H9 (cell line): ENCODE results near the gene USP47. TPM values are rescaled to one million over a fixed set of nuclear protein-coding genes. Genes with fewer than 3 reads are reported as not detected.
A peak's percentile ranks its signal among the peaks of the same experiment; 100 is the strongest.

Experiments
- DNase-seq: peaks from one replicate; pipeline ENCODE4 v3.0.0-alpha.2; 2017
- H2AFZ ChIP-seq: one replicate; pipeline ENCODE4 v1.6.1; 2013; ENCODE audit warnings: mild to moderate bottlenecking, low read length, control low read depth, moderate library complexity
- H2AK5ac ChIP-seq: 2 replicates; pipeline ENCODE4 v1.6.1; 2013; ENCODE audit warnings: low read length, control low read depth, mixed read lengths; ENCODE audit not compliant: insufficient read length
- H2BK120ac ChIP-seq: one replicate; pipeline ENCODE4 v1.6.1; 2013; ENCODE audit warnings: low read depth, mild to moderate bottlenecking, low read length, control low read depth, inconsistent platforms; ENCODE audit not compliant: poor library complexity, severe bottlenecking
- H2BK12ac ChIP-seq: 2 replicates; pipeline ENCODE4 v1.6.1; 2013; ENCODE audit warnings: low read length, control low read depth, mixed read lengths, low read depth; ENCODE audit not compliant: insufficient read length
- H2BK15ac ChIP-seq: 2 replicates; pipeline ENCODE4 v1.6.1; 2013; ENCODE audit warnings: low read depth, low read length, control low read depth
- H2BK20ac ChIP-seq: one replicate; pipeline ENCODE4 v1.6.1; 2013; ENCODE audit warnings: low read depth, mild to moderate bottlenecking, low read length, control low read depth, inconsistent platforms; ENCODE audit not compliant: poor library complexity, severe bottlenecking
- H2BK5ac ChIP-seq: 2 replicates; pipeline ENCODE4 v1.6.1; 2013; ENCODE audit warnings: low read length, control low read depth, mixed read lengths; ENCODE audit not compliant: insufficient read length
- H3K14ac ChIP-seq: 2 replicates; pipeline ENCODE4 v1.6.1; 2013; ENCODE audit warnings: low read length, control low read depth; ENCODE audit not compliant: insufficient read depth
- H3K18ac ChIP-seq: 2 replicates; pipeline ENCODE4 v1.6.1; 2013; ENCODE audit warnings: low read depth, mild to moderate bottlenecking, mixed read lengths, low read length, control low read depth; ENCODE audit not compliant: insufficient read length
- H3K23ac ChIP-seq: 2 replicates; pipeline ENCODE4 v1.6.1; 2013; ENCODE audit warnings: low read length, control low read depth, mixed read lengths, low read depth; ENCODE audit not compliant: insufficient read length
- H3K23me2 ChIP-seq: 2 replicates; pipeline ENCODE4 v1.6.1; 2013; ENCODE audit warnings: low read depth, mild to moderate bottlenecking, mixed read lengths, low read length, control low read depth; ENCODE audit not compliant: insufficient read length, poor library complexity, severe bottlenecking
- H3K27ac ChIP-seq: 2 replicates; pipeline ENCODE4 v1.5.1; 2013; ENCODE audit warnings: low read length, control low read depth, mixed read lengths, low read depth; ENCODE audit not compliant: insufficient read length
- H3K27me3 ChIP-seq: 2 replicates; pipeline ENCODE4 v1.6.1; 2013; ENCODE audit warnings: low read length, control low read depth, inconsistent platforms; ENCODE audit not compliant: insufficient read depth
- H3K4ac ChIP-seq: 2 replicates; pipeline ENCODE4 v1.6.1; 2013; ENCODE audit warnings: low read depth, mild to moderate bottlenecking, control low read depth, inconsistent platforms, low read length, moderate library complexity
- H3K4me1 ChIP-seq: 2 replicates; pipeline ENCODE4 v1.6.1; 2013; ENCODE audit warnings: low read length, control low read depth, inconsistent platforms; ENCODE audit not compliant: insufficient read depth
- H3K4me2 ChIP-seq: 2 replicates; pipeline ENCODE4 v1.6.1; 2013; ENCODE audit warnings: low read length, control low read depth, mixed read lengths; ENCODE audit not compliant: insufficient read length, insufficient read depth
- H3K56ac ChIP-seq: 2 replicates; pipeline ENCODE4 v1.6.1; 2013; ENCODE audit warnings: low read depth, mild to moderate bottlenecking, mixed read lengths, low read length, control low read depth; ENCODE audit not compliant: insufficient read length
- H3K79me1 ChIP-seq: 2 replicates; pipeline ENCODE4 v1.6.1; 2013; ENCODE audit warnings: low read depth, mild to moderate bottlenecking, moderate library complexity, low read length, control low read depth, inconsistent platforms; ENCODE audit not compliant: insufficient read depth, poor library complexity, severe bottlenecking
- H3K79me2 ChIP-seq: 2 replicates; pipeline ENCODE4 v1.6.1; 2013; ENCODE audit warnings: low read length, control low read depth, inconsistent platforms; ENCODE audit not compliant: insufficient read depth
- H3K9ac ChIP-seq: 2 replicates; pipeline ENCODE4 v1.6.1; 2013; ENCODE audit warnings: low read length, control low read depth, mixed read lengths; ENCODE audit not compliant: insufficient read length; ENCODE audit errors: extremely low read depth
- H3K9me3 ChIP-seq: one replicate; pipeline ENCODE4 v1.6.1; 2013; ENCODE audit warnings: low read depth, low read length, inconsistent platforms; ENCODE audit not compliant: control insufficient read depth
- H3T11ph ChIP-seq: one replicate; pipeline ENCODE4 v1.6.1; 2013; ENCODE audit warnings: mild to moderate bottlenecking, low read length, control low read depth, inconsistent platforms
- H4K20me1 ChIP-seq: one replicate; pipeline ENCODE4 v1.6.1; 2013; ENCODE audit not compliant: control insufficient read depth, insufficient read length, insufficient read depth
- H4K5ac ChIP-seq: 2 replicates; pipeline ENCODE4 v1.6.1; 2013; ENCODE audit warnings: low read depth, mild to moderate bottlenecking, mixed read lengths, low read length, control low read depth; ENCODE audit not compliant: insufficient read length
- H4K8ac ChIP-seq: replicated peaks from 2 replicates; pipeline ENCODE4 v1.6.1; 2013; ENCODE audit warnings: low read length, control low read depth, mixed read lengths, low read depth; ENCODE audit not compliant: insufficient read length
- H4K91ac ChIP-seq: 2 replicates; pipeline ENCODE4 v1.6.1; 2013; ENCODE audit warnings: low read depth, mild to moderate bottlenecking, moderate library complexity, mixed read lengths, low read length, control low read depth; ENCODE audit not compliant: insufficient read length
- H3K27ac Mint-ChIP-seq, 3 experiments: 2 replicates in 2 of 3; 3 replicates in 1 of 3; pipeline ENCODE4 v1.8.0; 2020 to 2021; ENCODE audit warnings: mixed read lengths in 3 of 3, mild to moderate bottlenecking in 1 of 3, moderate library complexity in 1 of 3
- H3K27me3 Mint-ChIP-seq: 2 replicates; pipeline ENCODE4 v1.8.0; 2021; ENCODE audit warnings: low read depth, mild to moderate bottlenecking, moderate library complexity, mixed read lengths
- H3K36me3 Mint-ChIP-seq, 3 experiments: 2 replicates in 2 of 3; 3 replicates in 1 of 3; pipeline ENCODE4 v1.8.0; 2020 to 2021; ENCODE audit warnings: low read depth in 3 of 3, mixed read lengths in 3 of 3; ENCODE audit not compliant: insufficient read depth in 1 of 3
- H3K4me1 Mint-ChIP-seq, 2 experiments: 2 replicates each; pipeline ENCODE4 v1.8.0; 2020; ENCODE audit warnings: mixed read lengths in 2 of 2
- H3K4me3 Mint-ChIP-seq, 2 experiments: 2 replicates in 1 of 2; 3 replicates in 1 of 2; pipeline ENCODE4 v1.8.0; 2020 to 2021; ENCODE audit warnings: mild to moderate bottlenecking in 2 of 2, mixed read lengths in 2 of 2, moderate library complexity in 1 of 2
- H3K9me3 Mint-ChIP-seq, 2 experiments: 2 replicates in 1 of 2; 3 replicates in 1 of 2; pipeline ENCODE4 v1.8.0; 2020; ENCODE audit warnings: mild to moderate bottlenecking in 2 of 2, mixed read lengths in 2 of 2, moderate library complexity in 1 of 2
- WGBS: extraction: QIAGEN DNeasy Blood & Tissue Kit; methylation state at CpG from one replicate; pipeline ENCODE4 v1.1.7; 2013; ENCODE audit warnings: missing lambda C conversion rate, low lambda C conversion rate, mixed read lengths; ENCODE audit not compliant: insufficient read length; ENCODE audit errors: extremely low coverage; 5-methylcytosine and 5-hydroxymethylcytosine counted together
- total RNA-seq: library from RNA; stranded (reverse); gene quantifications from 2 replicates; pipeline ENCODE4 v1.2.1, GENCODE V29; 2021
- TF ChIP-seq, protein P1 (sequence below): fragments of 200-600 bp; sonication (generic); conservative IDR thresholded peaks from 3 replicates; pipeline ENCODE4 v1.8.0; 2021; ENCODE audit warnings: antibody characterized with exemption, mild to moderate bottlenecking

USP47 gene
- total RNA-seq, 1 experiment from 2014 or later = 26.7 TPM

DNA sequence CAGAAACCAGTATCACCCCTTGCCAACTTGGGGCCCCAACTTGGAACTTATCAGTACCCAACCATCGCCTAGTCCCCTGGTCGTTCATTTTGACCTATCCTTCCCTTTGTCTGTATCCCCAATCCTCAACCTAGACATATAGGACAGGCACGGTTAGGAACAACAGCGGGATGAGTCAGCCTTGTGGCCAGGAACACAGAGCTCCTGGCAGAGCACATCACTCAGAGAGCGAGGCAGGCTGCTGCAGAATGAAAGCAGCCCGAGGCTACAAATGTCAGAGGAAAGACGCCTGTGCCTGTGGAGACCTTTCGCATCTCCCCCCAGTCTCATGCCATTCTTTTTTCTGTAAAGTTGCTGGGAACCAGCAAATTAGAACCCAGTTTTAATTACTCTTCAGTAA is 152.1 kb downstream of the USP47 start:
- TF ChIP-seq, protein P1, sequence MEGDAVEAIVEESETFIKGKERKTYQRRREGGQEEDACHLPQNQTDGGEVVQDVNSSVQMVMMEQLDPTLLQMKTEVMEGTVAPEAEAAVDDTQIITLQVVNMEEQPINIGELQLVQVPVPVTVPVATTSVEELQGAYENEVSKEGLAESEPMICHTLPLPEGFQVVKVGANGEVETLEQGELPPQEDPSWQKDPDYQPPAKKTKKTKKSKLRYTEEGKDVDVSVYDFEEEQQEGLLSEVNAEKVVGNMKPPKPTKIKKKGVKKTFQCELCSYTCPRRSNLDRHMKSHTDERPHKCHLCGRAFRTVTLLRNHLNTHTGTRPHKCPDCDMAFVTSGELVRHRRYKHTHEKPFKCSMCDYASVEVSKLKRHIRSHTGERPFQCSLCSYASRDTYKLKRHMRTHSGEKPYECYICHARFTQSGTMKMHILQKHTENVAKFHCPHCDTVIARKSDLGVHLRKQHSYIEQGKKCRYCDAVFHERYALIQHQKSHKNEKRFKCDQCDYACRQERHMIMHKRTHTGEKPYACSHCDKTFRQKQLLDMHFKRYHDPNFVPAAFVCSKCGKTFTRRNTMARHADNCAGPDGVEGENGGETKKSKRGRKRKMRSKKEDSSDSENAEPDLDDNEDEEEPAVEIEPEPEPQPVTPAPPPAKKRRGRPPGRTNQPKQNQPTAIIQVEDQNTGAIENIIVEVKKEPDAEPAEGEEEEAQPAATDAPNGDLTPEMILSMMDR = no peak
- Histone ChIP-seq H3K4me2 (no peak overlapping the region), H3K27me3 (no peaks in the 10 kb centered on the region), H3K4ac (no peak overlapping the region), H2BK120ac (no peak overlapping the region), H3K23ac (no peak overlapping the region), H2BK15ac (no peak overlapping the region; the same call in 1 of the 2 replicates), H2BK20ac (no peak overlapping the region), H3K56ac (no peak overlapping the region), H2BK5ac (no peak overlapping the region), H4K20me1 (no peaks in the 10 kb centered on the region), H3K14ac (no peak overlapping the region), H4K5ac (no peak overlapping the region), H3K27ac (no peak overlapping the region), H3K79me1 (no peaks in the 10 kb centered on the region), H2AK5ac (no peak overlapping the region), H3T11ph (no peak overlapping the region), H3K9ac (no peak overlapping the region), H3K18ac (no peak overlapping the region), H4K8ac (no peak overlapping the region), H3K9me3 (no peaks in the 10 kb centered on the region), H3K23me2 (no peaks in the 10 kb centered on the region), H3K79me2 (no peaks in the 10 kb centered on the region), H3K4me1 (no peaks in the 10 kb centered on the region), H4K91ac (no peak overlapping the region), H2BK12ac (no peak overlapping the region), H2AFZ (no peak overlapping the region)
- no peaks in the 10 kb centered on the region; a peak in 1 of 5 replicates for H3K9me3 Mint-ChIP-seq
- WGBS = no CpG with 5 or more reads among the region's 8 CpGs
- DNase-seq = peak; percentile 55
- H3K27me3 Mint-ChIP-seq = no peaks in the 10 kb centered on the region
- H3K4me1 Mint-ChIP-seq = peaks cover 8 to 10% of the 10 kb centered on the region in 2 experiments
- peaks cover 1 to 15% (median 11%) of the 10 kb centered on the region in 3 experiments; a peak in 5 of 7 replicates for H3K36me3 Mint-ChIP-seq
- H3K27ac Mint-ChIP-seq = no peak overlapping the region
- no peak overlapping the region for H3K4me3 Mint-ChIP-seq
